CD4-positive, alpha-beta T cell treated with Interleukin-6 for 4 hours (primary cell): ENCODE data around the gene AP3B1.

Experiments
- DNase-seq: peaks from one replicate; pipeline ENCODE4 v3.0.0-alpha.2; 2020; ENCODE audit warnings: mixed read lengths

Gene AP3B1

GRCh38 chr5:77995793-77996409 lies 298.6 kb downstream of the AP3B1 start:
- no peak for DNase-seq

- DNase-seq = no peak
Measured at GRCh38 chr5:77994943-77995342, 299.6 kb downstream of the AP3B1 start.

DNA sequence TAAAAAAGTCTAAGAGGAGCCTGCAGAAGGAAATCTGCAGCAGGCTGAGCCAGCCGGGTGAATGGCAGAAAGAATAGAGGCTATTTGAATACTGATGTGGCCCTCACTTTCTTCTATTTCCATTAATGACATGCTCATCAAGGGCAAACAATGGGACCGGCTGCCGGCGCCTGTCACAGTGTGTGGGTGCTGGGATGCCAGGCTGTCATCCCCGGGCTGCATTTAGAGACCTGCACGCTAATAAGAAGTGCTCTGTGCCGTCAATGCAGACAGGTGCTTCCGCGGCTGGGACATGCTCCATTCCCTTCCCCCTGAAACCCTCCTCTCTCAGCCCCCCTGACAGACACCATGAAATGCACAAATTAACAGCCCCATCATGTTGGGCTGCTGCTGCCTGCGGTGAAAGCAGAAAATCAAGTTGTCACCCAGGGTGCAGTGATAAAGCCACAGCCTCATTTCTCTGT lies 300.6 kb downstream of the AP3B1 start:
- DNase-seq = no peak

DNA sequence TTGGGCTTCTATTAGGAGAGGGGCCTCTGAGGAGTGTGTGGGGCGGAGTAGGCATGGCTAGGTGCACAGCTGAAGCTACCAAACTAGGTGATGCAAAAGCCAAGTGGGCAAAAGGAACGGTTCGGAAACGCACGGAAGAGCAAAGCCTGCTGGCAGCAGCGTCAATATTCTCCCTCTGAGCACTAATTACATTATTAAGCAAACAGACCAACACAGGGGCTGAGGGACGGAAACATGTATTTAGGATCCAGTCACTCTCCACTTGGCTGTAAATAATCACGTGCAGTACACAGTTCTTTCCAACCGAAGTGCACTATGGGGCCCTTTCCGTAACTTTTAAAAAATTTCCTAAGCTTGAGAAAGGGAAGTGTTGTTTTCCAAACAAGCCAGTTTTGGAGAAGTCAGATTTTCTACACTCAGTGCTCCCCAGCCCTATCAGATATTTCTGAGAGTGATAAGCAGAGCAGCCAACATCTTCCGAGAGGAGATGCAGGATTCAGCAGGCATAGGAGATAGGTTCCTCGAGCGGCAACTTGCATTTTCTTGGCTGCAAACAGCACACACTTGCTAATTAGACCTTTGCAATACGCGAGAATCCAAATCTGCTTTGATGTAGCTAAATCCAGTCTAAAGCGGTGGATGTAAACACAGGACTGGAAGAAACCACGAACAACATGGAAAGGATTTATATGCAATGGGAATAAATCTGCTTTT lies 301.2 kb downstream of the AP3B1 start:
- no peak for DNase-seq

- no peak for DNase-seq
Measured at GRCh38 chr5:77991084-77991483, 303.4 kb downstream of the AP3B1 start.

DNA sequence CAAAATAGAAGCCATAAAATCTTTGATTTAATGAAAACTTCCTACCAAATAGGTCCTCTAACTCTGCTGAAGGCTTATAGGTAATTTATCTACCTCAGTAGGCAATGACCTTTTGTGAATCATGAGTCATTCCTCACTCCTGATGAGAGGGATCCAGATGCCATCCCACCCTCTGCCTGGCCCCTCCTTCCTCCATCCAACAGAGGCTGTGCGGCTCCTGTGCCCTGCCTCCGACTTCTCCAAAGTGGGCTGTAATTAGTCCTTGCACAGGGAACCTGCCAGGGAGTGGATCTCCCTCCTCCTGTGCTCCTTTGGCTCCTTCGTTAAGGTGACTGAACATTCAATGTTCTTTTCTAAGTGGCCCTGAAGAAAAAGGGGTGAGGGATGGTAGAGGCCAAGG lies 304.5 kb downstream of the AP3B1 start:
- no peak for DNase-seq

DNA sequence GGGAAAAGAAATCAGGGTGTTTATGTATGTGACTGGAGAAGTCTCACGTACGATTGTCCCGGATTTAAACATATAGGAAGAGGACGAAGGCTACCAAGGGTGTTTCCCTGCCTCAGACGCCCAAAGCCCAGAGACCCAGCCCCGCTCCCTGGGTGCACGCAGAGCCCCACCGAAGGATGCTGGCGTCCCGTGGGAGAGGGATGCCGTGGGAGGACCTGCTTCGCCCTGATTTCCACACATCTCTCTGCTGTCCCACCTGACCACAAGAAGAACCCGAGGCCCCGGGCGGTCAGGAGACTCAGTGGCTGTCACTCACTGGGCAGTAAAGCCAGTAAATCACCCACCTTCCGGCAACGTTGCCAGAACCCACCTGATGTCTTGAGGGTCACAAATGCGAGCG lies 306.5 kb downstream of the AP3B1 start:
- no peak for DNase-seq

GRCh38 chr5:77987331-77987730 lies 307.2 kb downstream of the AP3B1 start:
- no peak for DNase-seq

GRCh38 chr5:77986261-77986660 lies 308.2 kb downstream of the AP3B1 start:
- no peak for DNase-seq

DNA sequence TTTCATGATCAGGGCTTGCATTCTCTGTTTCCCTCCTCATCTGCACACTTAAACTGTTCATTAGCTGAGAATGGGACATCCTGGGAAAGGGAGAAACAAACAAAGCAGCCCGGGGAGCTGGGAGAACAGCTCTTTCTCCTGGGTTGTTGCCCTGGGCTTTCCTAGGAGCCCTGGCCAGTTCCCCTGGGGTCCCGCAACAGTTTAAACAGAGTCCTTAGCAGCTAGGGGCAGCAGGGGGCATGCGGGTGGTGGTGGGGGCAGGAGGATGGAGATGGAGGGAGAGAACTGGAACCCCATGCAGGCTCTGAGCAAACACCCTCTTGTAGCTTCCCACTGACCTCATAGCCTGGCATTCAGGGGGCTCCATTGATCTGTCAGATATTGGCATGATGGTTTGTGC lies 309.3 kb downstream of the AP3B1 start:
- no peak for DNase-seq

DNA sequence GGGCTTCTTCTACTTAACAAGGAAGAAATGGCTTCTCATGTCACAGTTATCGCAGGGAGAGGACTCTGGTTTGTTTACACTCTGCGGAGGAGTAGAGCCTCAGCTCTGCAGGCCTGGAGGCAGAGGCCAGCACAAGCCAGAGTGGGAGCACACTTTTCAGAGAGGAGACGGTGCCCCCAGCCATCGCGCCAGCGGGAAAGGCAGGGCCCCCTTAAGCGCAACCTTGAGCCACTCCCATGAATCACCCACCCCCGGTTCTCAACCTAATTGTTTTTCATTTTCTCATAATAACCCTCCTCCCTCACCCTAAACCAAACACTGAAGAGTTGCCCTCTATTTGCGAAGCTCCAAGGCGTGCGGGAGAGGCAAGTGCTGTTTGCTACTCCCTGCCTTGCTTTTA lies 309.9 kb downstream of the AP3B1 start:
- DNase-seq = no peak

DNA sequence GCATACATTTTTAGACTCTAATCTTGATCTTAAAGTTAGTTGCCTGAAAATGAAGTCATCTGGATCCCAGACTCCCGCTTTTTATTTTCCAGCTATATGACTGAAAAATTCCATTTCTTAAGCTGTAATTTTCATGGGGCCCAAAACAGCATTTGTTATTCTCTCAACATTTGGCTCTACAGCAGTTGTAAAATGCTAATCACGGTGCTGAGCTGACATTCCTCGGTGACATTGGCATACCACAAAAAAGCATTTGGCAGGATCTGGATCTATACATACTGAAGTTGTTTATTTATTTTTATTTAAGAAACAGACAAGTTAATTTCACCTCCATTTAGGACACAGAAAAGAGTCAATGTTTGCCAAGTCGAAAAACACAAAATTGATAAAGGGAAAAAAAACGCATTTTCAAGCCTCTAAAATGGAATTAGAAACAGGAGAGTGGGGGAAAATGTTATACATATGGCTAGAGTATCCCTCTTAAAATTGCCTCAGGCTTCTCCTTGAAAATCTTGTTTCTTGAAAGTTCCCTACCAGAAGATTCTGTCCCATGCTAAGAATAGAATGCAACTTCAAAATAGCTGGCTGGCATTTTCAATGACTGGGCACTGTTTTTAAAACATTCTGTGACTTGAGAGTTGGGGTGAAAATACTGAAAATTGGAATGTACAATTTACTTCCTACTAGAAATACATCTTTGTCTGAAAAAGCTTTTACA lies 310.9 kb downstream of the AP3B1 start:
- no peak for DNase-seq

- no peak for DNase-seq
Measured at GRCh38 chr5:77981820-77982219, 312.7 kb downstream of the AP3B1 start.

- DNase-seq = no peak
Measured at GRCh38 chr5:77974576-77974975, 319.9 kb downstream of the AP3B1 start.

DNA sequence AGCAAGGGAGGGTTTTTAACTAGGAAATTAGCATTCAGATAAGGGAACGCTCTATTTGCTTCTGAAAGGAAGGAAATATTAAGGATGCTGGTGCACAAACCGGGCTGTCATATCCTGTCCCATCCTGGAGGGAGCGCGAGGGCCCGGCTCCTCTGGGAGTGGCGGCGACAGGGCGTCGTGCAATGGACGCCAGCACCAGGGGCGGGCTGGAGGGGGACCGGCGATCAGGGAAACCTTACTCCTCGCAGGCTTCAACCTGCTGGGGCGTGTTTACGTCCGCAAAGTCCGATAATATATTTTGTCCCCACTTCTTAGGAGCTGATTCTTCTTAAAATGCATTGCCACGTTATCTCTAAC lies 321.3 kb downstream of the AP3B1 start:
- DNase-seq = no peak

DNA sequence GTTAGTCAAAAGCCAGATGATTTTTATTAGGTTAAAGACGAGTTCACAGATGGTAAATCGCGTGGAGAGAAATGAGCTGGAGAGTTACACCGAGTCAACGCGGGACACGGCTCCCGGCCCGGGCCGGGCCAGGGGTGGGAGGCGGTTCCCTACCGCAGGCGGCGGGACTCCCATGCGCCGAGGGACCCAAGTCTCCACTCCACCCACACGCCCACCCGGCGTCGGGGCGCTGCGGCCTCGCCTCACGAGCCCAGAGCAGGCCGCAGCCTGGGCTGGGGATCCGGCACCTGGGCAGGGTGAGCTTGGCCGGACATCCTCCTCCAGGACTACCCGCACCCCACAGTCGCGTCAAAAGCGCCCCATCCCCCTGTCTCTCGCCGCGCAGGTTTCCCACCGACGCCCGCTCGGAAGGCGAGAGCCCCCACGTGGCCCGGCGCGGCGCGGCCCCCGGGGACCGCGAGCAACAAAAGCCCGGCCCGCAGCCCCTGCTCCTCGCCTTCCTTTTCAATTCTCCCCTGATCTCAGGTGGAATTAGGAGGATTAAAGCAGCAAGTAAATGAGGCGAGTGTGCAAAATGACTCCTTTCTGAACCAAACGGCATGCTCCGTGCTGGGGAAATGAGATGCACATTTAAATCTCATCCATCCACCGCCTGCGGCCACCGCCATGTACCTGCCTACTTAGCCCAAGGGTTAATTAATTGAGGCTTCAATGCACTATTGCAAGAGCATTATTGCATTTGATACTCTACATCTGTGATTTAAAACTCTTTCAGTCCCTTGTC lies 321.8 kb downstream of the AP3B1 start:
- DNase-seq = peak; percentile 33

DNA sequence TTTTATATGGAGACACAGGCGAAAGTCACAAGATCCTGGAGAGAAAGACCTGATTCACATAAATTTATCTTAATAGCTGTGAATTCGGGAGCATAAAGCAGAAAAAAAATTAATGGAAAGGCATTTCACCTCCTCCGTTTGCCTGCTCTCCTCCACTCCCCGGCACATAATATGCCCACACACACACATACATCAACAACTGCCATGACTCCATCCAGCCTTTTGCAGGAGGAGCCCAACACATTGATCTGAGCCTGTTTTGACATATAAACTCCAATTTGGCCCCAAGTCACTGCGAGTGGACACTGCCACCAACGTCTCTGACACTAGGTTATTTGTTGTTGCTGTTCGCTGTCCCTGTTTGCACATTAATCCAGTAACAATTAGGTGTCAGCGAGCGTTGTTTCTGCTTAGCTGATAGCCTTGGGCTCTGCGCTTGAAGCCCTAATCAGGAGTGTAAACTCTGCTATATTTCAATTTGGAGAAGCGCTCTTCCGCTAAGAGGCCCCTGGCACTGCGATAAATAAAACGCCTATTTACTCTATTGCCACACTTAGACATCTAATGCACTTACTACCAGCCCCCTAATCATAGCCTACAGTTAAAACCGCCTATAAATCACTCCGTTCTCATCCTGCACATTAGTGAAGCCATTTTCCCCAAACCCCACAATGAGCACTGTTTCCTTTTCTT lies 322.6 kb downstream of the AP3B1 start:
- DNase-seq = no peak

DNA sequence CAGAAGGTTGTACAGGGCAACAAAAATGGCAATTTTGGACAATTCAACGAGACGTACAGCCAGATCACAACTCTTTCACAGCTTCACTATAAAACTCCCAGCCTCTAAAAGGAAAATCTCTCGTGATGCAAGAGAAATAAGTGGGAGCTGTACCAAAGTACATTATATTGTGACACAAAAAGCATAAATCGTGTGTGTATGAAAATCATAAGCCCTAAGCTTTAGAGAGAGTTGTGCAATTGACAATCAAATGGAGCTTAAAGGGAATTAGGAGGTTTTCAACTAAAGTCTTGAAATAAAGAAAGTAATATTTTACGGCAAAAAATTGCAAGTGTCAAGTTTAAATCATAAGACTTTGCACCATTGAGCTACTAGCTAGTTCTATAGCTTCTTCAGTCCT lies 323.6 kb downstream of the AP3B1 start:
- DNase-seq = no peak

DNA sequence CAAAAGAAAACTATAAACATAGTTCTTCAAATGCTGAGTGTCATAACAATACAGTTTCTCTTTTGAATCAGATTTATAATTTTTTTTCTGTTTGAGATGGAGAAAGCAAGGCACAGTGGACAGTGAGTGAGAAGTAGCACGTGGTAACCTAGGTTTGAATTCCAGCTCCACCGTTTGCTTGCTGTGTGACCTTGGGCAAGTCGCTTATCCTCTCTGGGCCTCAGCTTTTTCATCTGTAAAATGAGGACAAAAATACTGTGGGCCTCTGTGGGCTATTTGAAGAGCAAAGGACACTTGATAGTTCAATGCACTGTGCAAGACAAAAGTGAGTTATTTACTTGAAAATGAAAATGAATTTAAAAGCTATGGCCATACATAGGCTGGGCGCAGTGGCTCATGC lies 330.7 kb downstream of the AP3B1 start:
- DNase-seq = no peak

DNA sequence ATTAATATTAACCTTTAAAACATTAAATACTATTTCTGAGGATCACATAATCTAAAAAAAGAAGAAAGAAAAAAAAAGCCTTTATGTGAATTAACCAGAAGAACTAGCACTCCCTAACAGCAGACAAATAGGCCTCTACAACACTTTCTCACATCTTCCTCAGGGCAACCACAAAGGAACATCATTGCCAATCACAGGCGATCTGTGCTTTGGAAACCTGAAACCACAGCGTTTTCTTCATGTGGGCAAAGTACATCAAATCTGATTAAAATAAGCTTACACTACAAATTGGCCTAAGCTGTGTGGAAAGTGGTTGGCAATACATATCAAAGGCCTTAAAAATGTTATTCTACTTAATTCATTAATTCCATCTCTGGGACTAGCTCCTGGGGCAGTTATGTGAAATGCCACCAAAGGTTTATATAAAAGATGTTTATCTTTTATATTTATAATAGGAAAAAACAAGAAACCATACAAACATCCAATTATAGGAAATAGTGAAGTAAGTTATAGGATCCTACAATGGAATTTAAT lies 333.6 kb downstream of the AP3B1 start:
- DNase-seq = no peak

GRCh38 chr5:77960305-77960704 lies 334.2 kb downstream of the AP3B1 start:
- no peak for DNase-seq

- no peak for DNase-seq
Measured at GRCh38 chr5:77958642-77959330, 335.7 kb downstream of the AP3B1 start.
